Activated CD4-positive, alpha-beta T cell treated with anti-CD3 and anti-CD28 coated beads, Interleukin-2, amount 50 U/mL, for 4 hours (primary cell): ENCODE measurements around the gene NEO1.
"Not testable (repeated sequence)": the region's sequence is repeated elsewhere in the genome, so short reads cannot be mapped to it uniquely, and the experiment has no call there.

ENCODE experiments used
- DNase-seq, 2 experiments: peaks; one replicate each; pipeline ENCODE4 v3.0.0-alpha.2; 2020

Gene NEO1

GRCh38 chr15:73268457-73268856, 216.2 kb downstream of the NEO1 start:
- DNase-seq, result no peak

DNA sequence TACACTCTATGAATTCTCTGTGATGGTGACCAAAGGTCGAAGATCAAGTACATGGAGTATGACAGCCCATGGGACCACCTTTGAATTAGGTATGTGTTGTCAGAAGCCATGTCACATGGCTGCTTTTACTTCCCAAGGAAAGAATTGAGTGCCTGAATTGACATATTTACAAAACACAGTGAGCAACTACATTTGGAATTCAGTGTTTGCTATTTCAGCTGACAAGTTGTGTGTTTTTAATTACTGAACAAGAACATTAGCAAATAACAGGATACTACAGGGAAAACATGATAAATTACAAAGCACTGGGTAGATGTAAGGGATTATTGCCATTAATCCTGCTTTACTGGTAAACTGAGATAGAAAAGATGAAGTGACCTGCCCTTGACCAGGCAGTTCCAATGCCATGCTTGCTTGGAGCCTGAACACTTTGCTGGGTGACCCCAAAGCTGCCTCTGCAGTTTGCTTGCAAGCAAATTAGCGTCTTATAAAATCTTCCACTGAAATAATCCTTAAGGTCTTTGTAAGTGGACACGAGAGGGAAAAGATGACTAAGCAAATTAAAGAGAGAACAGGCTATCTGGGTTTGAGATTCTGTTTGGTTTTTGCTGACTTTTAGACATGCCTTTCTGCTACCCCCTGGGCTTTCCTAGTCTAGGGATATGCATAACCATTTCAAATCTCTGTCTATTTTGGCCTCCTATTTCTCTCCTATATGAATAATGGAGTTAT, 218.3 kb downstream of the NEO1 start:
- DNase-seq, result no peak

GRCh38 chr15:73273181-73274002, 221.1 kb downstream of the NEO1 start:
- DNase-seq, result peak; percentile 17 to 28

GRCh38 chr15:73275862-73276261, 223.6 kb downstream of the NEO1 start:
- DNase-seq, result no peak

DNA sequence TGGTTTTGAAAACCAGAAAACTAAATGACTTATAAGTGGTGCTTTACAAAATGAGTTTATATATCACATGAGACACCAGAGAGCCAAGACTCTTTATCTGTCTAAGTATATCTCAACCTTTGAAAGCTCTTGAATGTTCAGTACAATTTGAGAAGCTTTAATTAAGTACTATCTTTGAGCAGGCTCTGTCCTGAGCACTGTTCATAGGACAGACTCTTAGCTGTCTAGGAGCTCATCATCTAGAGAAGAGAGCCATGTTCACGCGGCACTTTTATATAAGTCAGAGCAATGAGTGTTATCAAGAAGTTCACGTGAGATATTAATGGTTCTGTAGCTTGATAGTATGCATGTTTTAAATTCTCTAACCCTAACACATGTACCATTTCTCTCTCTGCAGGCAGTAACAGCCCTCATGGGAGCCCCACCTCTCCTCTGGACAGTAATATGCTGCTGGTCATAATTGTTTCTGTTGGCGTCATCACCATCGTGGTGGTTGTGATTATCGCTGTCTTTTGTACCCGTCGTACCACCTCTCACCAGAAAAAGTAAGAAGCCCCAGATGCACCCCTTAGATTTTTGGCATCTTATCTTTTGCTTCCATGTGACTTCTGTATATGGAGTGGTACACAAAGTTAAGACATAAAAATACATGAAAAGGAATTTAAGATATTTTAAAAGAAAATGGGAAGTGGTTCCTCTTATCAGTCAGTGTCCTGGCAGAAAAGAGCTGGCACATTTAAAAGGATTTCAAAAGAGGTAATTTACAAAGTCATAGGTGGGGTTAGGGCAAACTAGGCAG, 230.5 kb downstream of the NEO1 start:
- no peak for DNase-seq

DNA sequence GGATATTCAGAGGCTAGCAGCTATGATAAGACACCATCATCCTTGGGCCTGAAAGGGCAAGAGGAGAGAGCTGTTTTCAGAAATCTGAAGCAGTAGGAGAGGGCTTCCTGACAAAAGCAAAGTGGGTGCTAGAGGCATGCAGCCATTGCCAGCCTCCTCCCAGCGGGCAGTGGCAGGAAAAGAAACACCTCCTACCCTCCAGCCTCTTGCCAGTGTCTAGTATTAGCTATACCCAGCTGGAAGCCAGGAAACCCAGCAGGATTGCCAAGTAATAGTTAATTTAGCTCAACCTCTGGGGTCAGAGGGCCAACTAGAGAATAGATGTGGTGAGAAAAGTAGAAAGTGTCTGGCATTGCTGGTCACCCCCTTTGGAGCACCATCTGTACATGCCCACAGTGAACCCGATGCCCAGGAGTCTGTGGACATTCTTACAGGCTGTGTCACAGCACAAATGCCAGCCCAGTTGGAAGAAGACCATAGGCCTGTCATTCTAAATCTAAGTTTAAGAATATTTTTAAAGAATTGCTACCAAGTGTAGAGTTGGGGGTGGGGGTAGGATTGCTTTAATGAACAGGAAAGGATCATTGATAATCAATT, 231.2 kb downstream of the NEO1 start:
- no peak for DNase-seq

GRCh38 chr15:73284090-73284716, 231.9 kb downstream of the NEO1 start:
- no peak for DNase-seq

GRCh38 chr15:73286311-73286710, 234.0 kb downstream of the NEO1 start:
- no peak for DNase-seq

GRCh38 chr15:73287019-73287418, 234.8 kb downstream of the NEO1 start:
- no peak for DNase-seq

DNA sequence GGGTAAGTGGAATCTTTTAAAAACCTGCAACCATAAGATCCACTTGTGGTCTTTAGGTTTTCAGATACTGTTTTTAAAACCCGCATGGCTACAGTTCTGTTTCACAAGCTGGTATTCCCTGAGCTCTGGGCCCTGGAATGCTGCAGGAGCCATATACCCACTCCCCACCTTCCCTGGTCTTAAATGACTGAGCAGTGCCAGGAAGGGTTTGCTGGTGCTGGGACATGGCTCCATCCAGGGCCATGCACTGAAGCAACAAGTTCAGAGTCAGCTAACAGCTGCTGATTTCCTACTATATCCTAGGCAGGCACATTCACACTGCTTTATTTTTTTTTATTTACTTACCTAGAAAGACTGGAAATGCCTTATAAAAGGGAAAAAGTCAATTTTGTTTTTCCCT, 239.2 kb downstream of the NEO1 start:
- DNase-seq, result no peak

GRCh38 chr15:73293773-73294172, 241.5 kb downstream of the NEO1 start:
- DNase-seq, result no peak

DNA sequence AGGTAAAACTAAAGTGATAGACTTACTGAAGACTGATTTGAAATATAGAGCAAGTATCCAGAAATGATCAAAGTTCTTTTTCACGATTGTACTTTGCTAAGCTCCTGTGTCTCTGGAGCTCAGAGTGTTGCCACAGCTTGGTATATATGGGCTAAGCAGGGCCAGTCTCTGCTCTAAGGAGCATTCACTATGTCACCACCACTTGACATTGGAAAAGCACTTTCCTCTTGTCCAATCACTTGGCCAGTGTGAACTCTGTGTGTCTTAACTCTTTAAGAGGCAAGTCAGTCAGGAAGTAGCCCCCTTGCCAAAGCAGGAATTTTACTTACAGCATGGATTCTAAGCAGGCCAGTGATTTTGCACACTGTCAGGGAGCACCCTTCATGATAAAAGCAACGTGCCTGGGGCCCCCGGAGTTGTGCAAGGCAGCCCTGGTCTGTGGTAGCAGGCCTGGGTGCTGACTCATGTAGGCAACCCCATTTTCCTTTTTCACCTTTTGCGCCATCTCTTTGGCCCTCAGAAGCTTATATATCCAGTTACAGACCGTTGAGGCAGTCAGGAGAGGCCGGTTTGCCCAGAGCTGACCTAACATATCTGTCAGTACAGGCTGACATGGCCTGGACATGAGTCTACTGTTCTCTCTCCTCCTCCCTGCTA, 243.5 kb downstream of the NEO1 start:
- no peak for DNase-seq

GRCh38 chr15:73296609-73297353, 244.5 kb downstream of the NEO1 start:
- DNase-seq, result no peak

- DNase-seq, result no peak
These were observed 246.4 kb downstream of the NEO1 start for GRCh38 chr15:73298522-73299245.

- not testable (repeated sequence) for DNase-seq
These were observed 248.0 kb downstream of the NEO1 start for GRCh38 chr15:73300286-73300685.

- DNase-seq, result no peak
These were observed 251.4 kb downstream of the NEO1 start for GRCh38 chr15:73303636-73304035.

- DNase-seq, result no peak
These were observed 253.3 kb downstream of the NEO1 start for GRCh38 chr15:73305331-73306211.

- DNase-seq, result no peak
These were observed 256.0 kb downstream of the NEO1 start for GRCh38 chr15:73308305-73308704.

GRCh38 chr15:73313861-73314260, 261.6 kb downstream of the NEO1 start:
- DNase-seq, result no peak
